Measurements from ENCODE around the gene GPR50.

GRCh38 chrX:151184705-151185104, 8.3 kb downstream of the GPR50 start:
- TF ChIP-seq CTCF (IDR thresholded peaks at IDR 0.05; ENCODE audit: insufficient read depth, low read length) = no peak
- no peak for TF ChIP-seq POLR2AphosphoS5 (IDR thresholded peaks at IDR 0.05; ENCODE audit: low read depth)
- no peak for TF ChIP-seq GABPA (IDR thresholded peaks at IDR 0.05; ENCODE audit: low read depth)
- TF ChIP-seq SPI1 (IDR thresholded peaks at IDR 0.05; ENCODE audit: borderline replicate concordance, low read depth) = no peak
- TF ChIP-seq REST (IDR thresholded peaks at IDR 0.05; ENCODE audit: insufficient replicate concordance, low read depth) = no peak
